Skeletal muscle cell (primary cell): ENCODE results near the gene UBXN2A.
"Not testable (repeated sequence)": the region's sequence is repeated elsewhere in the genome, so short reads cannot be mapped to it uniquely, and the experiment has no call there.

Source experiments
- DNase-seq: peaks from one replicate; pipeline ENCODE4 v3.0.0-alpha.2; 2010; ENCODE audit warnings: low read depth
- H3K4me3 ChIP-seq: 2 replicates; pipeline ENCODE4 v1.5.1; 2011; ENCODE audit warnings: low read depth, mild to moderate bottlenecking, control low read depth, low read length, moderate library complexity

UBXN2A gene

GRCh38 chr2:24026233-24026632 is 86.0 kb downstream of the UBXN2A start:
- DNase-seq, result no peak

GRCh38 chr2:24038786-24039499 is 98.7 kb downstream of the UBXN2A start:
- no peak overlapping the region for H3K4me3 ChIP-seq
- DNase-seq, result no peak

More at GRCh38 chr2:24026233-24026632, 86.0 kb downstream of the UBXN2A start:
- no peak overlapping the region for H3K4me3 ChIP-seq

GRCh38 chr2:24040511-24040910 is 100.2 kb downstream of the UBXN2A start:
- no peak for DNase-seq
- H3K4me3 ChIP-seq, result no peak overlapping the region

GRCh38 chr2:24043133-24043532 is 102.9 kb downstream of the UBXN2A start:
- not testable (repeated sequence) for DNase-seq, H3K4me3 ChIP-seq

DNA sequence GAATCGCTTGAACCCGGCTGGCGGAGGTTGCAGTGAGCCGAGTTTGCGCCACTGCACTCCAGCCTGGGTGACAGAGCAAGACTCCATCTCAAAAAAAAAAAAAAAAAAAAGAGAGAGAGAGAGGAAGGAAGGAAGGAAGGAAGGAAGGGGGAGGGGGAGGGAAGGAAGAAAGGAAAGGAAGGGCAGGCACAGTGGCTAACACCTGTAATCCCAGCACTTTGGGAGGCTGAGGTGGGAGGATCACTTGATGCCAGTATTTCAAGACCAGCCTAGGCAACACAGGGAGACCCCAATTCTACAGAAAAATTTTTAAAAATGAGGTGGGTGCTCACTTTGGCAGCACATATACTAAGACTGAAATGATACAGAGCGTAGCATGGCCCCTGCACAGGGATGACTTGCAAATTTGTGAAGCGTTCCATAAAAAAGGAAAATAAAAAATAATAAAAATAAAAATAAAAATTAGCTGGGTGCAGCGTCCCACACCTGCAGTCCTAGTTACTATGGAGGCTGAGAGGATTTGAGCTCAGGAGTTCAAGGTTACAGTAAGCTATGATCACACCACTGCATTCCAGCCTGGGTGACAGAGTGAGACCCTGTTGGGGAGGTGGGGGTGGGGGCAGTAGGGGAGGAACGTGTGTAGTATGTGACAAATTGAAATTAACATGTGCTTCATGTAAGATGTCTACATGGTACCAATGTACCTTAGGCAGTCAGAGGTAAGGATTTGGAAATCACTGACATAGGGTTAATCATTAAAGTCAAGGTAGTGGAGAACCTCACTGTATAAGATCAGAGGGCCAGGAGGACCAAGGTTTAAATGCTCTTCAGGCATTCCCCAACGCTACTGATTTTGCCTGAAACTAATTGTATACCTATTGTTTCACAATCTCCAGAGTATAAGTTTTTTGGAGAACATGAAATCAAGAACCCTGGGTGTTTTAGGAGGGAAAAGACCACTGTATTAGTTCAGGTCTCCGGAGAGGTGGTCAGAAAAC is 105.5 kb downstream of the UBXN2A start:
- peak overlapping the region; percentile 90 for H3K4me3 ChIP-seq
- no peak for DNase-seq

GRCh38 chr2:24046599-24046929 is 106.3 kb downstream of the UBXN2A start:
- DNase-seq, result no peak
- H3K4me3 ChIP-seq, result peak overlapping the region; percentile 90

DNA sequence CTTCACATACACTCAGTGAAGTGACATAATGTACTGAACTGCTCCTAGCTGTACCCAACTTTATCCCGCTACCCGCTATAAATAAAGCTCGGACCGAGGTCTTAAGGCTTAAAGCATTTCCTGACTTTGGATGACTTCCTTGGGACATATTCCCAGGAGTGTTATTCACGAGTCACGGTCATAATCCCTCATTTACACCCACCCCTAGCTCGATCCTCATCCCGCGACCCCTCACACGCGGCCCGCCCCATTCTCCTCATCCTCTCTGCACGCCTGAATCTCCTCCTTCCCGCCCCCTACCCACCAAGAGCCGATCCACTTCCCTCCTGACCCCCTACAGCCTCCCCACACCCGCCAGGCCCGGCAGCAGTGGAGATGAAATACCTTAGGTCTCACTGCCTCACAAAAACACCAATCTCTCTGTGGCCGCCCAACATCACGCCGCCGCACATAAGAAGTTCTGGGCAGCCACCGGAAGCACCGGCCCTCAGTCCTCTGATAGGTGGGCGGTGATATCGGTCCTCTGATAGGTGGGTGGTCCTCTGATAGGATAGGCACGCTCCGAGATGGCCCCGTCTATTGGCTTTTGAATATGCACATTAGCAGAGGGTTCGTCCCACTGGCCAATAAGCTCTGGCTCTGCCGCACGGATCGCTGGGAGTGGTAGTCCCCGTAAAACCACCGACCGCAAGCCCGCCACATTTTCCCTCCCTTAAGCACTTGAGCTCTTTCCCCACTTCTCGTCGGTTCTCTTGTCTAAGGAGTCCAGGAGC is 106.9 kb downstream of the UBXN2A start, which contains the start of gene WDCP:
Gene WDCP (minus strand): TSS at position 462 of the 773 bp plus-strand sequence. CDS start 7,897 bp downstream, outside the sequence.
- DNase-seq, result peak; percentile 97
- H3K4me3 ChIP-seq, result peak within 1 kb of the TSS; percentile 90

DNA sequence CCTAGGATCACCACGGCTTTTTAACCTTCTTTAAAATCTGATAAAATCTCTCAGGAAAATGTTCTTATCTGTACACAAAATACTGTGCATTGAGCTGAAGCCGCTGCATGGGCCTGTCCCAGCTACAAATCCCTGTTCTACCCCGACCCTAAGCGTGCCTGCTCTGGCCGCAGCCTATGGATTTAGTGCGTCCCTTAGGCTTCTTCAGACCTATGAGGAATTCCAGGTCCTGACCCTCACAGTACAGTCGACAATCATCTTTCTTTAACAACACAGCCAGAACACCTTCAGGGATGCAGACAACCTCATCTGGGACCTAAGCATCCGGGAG is 107.4 kb downstream of the UBXN2A start:
- H3K4me3 ChIP-seq, result no peak overlapping the region

DNA sequence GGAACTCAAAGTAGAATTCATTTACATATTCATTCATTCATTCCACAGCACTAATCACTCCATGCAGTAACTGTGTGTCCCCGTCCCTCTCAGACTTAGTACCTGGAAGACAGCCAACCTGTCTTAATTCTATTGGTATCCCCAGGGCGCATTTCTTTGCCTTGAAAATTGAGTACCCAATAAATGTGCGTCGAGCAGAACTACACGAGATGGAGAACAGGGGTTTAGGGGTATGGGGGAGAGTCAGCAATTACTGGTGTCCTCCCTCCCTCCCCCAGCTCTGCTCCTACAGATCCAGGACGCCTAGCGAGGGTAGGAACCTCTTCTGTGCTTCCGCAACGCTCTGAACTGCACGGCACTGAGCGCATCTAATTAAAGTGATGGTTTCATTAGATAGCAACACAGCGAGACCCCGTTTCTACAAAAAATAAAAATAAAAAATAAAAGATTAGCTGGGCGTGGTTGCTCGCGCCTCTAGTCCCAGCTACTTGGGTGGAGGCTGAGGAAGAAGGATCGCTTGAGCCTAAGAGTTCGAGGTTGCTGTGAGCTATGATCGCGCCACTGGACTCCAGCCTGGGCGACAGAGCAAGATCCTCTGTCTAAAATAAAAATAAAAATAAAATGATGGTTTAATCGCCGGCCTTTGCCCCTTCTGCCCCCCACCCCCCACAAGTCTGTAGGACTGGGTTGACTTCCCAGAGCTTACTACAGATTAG is 108.7 kb downstream of the UBXN2A start:
- no peak for DNase-seq
- peak overlapping the region; percentile 69 for H3K4me3 ChIP-seq

More for the DNA sequence above, 107.4 kb downstream of the UBXN2A start:
- DNase-seq, result no peak

GRCh38 chr2:24049485-24050021 is 109.3 kb downstream of the UBXN2A start, which contains the start of gene FKBP1B:
TSS of gene FKBP1B (plus strand) at chr2:24049741. CDS start at chr2:24049850, 109 bp downstream.
- no peak for DNase-seq
- H3K4me3 ChIP-seq, result peak within 1 kb of the TSS; percentile 69

GRCh38 chr2:24050041-24050979 is 110.0 kb downstream of the UBXN2A start:
- peak overlapping the region; percentile 69 for H3K4me3 ChIP-seq
- no peak for DNase-seq

GRCh38 chr2:24051833-24052232 is 111.6 kb downstream of the UBXN2A start:
- DNase-seq, result no peak
- no peak overlapping the region for H3K4me3 ChIP-seq

DNA sequence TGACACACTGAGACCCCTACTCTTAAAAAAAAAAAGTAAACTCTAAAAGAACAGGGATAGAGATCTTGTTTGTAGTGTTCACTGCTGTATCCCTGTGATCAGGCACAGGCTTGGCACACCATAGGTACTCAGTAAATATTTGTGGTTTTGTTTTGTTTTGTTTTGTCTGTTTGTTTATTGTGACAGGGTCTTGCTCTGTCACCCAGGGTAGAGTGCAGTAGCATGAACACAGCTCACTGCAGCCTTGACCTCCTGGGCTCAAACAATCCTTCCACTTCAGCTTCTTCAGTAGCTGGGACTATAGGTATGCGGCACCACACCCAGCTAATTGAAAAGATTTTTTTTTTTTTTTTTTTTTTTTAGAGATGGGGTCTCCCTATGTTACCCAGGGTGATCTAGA is 112.7 kb downstream of the UBXN2A start:
- no peak overlapping the region for H3K4me3 ChIP-seq
- no peak for DNase-seq
